HL-60 (cell line): ENCODE results near the gene SUSD1.

ENCODE experiments used
- DNase-seq, 2 experiments: peaks; one replicate each; pipeline ENCODE4 v3.0.0-alpha.2; 2010 to 2020; ENCODE audit warnings: low read depth in 1 of 2, low spot score in 1 of 2
- H3K27ac ChIP-seq: fragments of 250-450 bp; sonication (Bioruptor Pico); replicated peaks from 2 replicates; pipeline ENCODE4 v1.5.1; 2020; ENCODE audit warnings: mild to moderate bottlenecking, moderate library complexity
- H3K27me3 ChIP-seq: fragments of 250-450 bp; sonication (Bioruptor Pico); 2 replicates; pipeline ENCODE4 v1.5.1; 2021; ENCODE audit warnings: mild to moderate bottlenecking, moderate library complexity; ENCODE audit not compliant: insufficient read depth, poor library complexity, severe bottlenecking
- H3K4me3 ChIP-seq: replicated peaks from 2 replicates; pipeline ENCODE4 v1.5.1; 2011; ENCODE audit warnings: mild to moderate bottlenecking, control low read depth, low read length; ENCODE audit not compliant: insufficient read depth
- CTCF ChIP-seq: IDR thresholded peaks from one replicate; pipeline ENCODE4 v1.5.1; 2011; ENCODE audit warnings: low read length, control low read depth, inconsistent platforms; ENCODE audit not compliant: insufficient read depth
- GABPA ChIP-seq: IDR thresholded peaks from 2 replicates; pipeline ENCODE4 v1.6.1; 2012; ENCODE audit warnings: low read depth
- POLR2AphosphoS5 ChIP-seq: IDR thresholded peaks from 2 replicates; pipeline ENCODE4 v1.6.1; 2012; ENCODE audit warnings: low read depth
- REST ChIP-seq: IDR thresholded peaks from 2 replicates; pipeline ENCODE4 v1.6.1; 2012; ENCODE audit warnings: low read depth; ENCODE audit not compliant: insufficient replicate concordance
- SPI1 ChIP-seq: IDR thresholded peaks from 2 replicates; pipeline ENCODE4 v1.6.1; 2012; ENCODE audit warnings: low read depth, mild to moderate bottlenecking, borderline replicate concordance

Gene SUSD1

GRCh38 chr9:112115109-112115508, 60.0 kb downstream of the SUSD1 start:
- TF ChIP-seq CTCF (no peak), SPI1 (no peak), GABPA (no peak), POLR2AphosphoS5 (no peak), REST (no peak)
- Histone ChIP-seq H3K27ac (no peak overlapping the region), H3K27me3 (no peaks in the 10 kb centered on the region), H3K4me3 (no peak overlapping the region)
- no peak for DNase-seq

- DNase-seq, result no peak
- TF ChIP-seq REST (no peak), SPI1 (no peak), GABPA (no peak), CTCF (no peak), POLR2AphosphoS5 (no peak)
- Histone ChIP-seq H3K27me3 (no peaks in the 10 kb centered on the region), H3K4me3 (no peak overlapping the region), H3K27ac (no peak overlapping the region)
Measured at GRCh38 chr9:112112941-112113681, 62.0 kb downstream of the SUSD1 start.

GRCh38 chr9:112112519-112112918, 62.6 kb downstream of the SUSD1 start:
- no peak overlapping the region for H3K4me3 ChIP-seq
- H3K27me3 ChIP-seq, result no peaks in the 10 kb centered on the region
- DNase-seq, result no peak
- H3K27ac ChIP-seq, result no peak overlapping the region
- TF ChIP-seq REST (no peak), POLR2AphosphoS5 (no peak), CTCF (no peak), SPI1 (no peak)
